ENCODE measurements around the gene EFHD2.
"Not testable (repeated sequence)": the region's sequence is repeated elsewhere in the genome, so short reads cannot be mapped to it uniquely, and the experiment has no call there.

EFHD2 gene

DNA sequence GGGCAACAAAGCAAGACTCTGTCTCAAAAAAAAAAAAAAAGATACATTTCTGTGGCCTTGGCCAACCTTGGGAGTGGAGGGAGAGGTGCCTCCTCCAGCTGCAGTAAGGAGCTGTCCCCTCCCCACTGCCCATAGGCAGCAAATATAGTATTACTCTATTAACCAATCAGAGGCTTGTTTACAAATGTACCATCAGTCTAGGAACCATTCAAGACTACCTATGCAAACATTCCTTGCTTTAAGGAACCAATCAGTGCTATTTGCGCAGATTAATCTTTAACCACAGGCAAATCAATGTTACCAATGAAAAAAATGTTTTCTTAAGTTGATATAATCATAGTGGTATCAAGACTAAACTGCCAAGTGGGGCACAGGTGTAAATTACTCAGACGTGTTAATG lies 47.9 kb downstream of the EFHD2 start:
- TF ChIP-seq, protein P1, sequence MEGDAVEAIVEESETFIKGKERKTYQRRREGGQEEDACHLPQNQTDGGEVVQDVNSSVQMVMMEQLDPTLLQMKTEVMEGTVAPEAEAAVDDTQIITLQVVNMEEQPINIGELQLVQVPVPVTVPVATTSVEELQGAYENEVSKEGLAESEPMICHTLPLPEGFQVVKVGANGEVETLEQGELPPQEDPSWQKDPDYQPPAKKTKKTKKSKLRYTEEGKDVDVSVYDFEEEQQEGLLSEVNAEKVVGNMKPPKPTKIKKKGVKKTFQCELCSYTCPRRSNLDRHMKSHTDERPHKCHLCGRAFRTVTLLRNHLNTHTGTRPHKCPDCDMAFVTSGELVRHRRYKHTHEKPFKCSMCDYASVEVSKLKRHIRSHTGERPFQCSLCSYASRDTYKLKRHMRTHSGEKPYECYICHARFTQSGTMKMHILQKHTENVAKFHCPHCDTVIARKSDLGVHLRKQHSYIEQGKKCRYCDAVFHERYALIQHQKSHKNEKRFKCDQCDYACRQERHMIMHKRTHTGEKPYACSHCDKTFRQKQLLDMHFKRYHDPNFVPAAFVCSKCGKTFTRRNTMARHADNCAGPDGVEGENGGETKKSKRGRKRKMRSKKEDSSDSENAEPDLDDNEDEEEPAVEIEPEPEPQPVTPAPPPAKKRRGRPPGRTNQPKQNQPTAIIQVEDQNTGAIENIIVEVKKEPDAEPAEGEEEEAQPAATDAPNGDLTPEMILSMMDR (conservative IDR thresholded peaks at IDR 0.05; ENCODE audit: low read depth, low read length), result no peak
- H3K4me2 ChIP-seq, result no peak overlapping the region
- H4K20me1 ChIP-seq (ENCODE audit: insufficient read depth), result no peaks in the 10 kb centered on the region
- no peak overlapping the region for H2AFZ ChIP-seq (ENCODE audit: low read depth)
- H3K27ac ChIP-seq, result no peak overlapping the region
- no peak overlapping the region for H3K4me3 ChIP-seq (IDR thresholded peaks at IDR 0.05; ENCODE audit: insufficient read depth, low read depth, low read length)
- H3K36me3 ChIP-seq (ENCODE audit: insufficient read depth), result no peaks in the 10 kb centered on the region
- H3K27me3 ChIP-seq (ENCODE audit: insufficient read depth, low read depth), result no peaks in the 10 kb centered on the region
- no peaks in the 10 kb centered on the region for H3K4me1 ChIP-seq (ENCODE audit: low read depth, poor library complexity, severe bottlenecking)
- H3K9ac ChIP-seq, result no peak overlapping the region
- H3K79me2 ChIP-seq (ENCODE audit: insufficient read depth, low read depth), result no peaks in the 10 kb centered on the region

DNA sequence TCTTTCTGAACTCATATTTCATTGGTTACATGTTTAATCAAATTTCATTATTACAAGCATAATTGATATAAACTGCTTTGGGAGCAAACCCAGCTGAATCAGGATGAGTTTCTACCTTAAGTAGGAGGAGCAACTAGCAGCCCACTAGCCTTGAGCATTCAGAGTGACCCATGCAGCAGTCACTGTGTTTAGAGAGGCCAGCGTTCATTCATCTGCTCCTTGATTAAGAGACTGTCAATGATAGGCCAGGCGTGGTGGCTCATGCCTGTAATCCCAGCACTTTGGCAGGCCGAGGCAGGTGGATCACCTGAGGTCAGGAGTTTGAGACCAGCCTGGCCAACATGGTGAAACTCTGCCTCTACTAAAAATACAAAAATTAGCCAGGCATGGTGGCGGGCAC lies 48.7 kb downstream of the EFHD2 start:
- H3K27me3 ChIP-seq (ENCODE audit: insufficient read depth, low read depth); H4K20me1 ChIP-seq (ENCODE audit: insufficient read depth); H3K4me2 ChIP-seq; H3K79me2 ChIP-seq (ENCODE audit: insufficient read depth, low read depth); H3K9ac ChIP-seq; H3K36me3 ChIP-seq (ENCODE audit: insufficient read depth); H3K27ac ChIP-seq; H3K4me3 ChIP-seq (IDR thresholded peaks at IDR 0.05; ENCODE audit: insufficient read depth, low read depth, low read length); H2AFZ ChIP-seq (ENCODE audit: low read depth); H3K4me1 ChIP-seq (ENCODE audit: low read depth, poor library complexity, severe bottlenecking): not testable (repeated sequence)

- Histone ChIP-seq H3K4me2 (no peak overlapping the region), H3K79me2 (ENCODE audit: insufficient read depth, low read depth) (no peaks in the 10 kb centered on the region), H3K4me3 (IDR thresholded peaks at IDR 0.05; ENCODE audit: insufficient read depth, low read depth, low read length) (no peak overlapping the region), H4K20me1 (ENCODE audit: insufficient read depth) (no peaks in the 10 kb centered on the region), H2AFZ (ENCODE audit: low read depth) (no peak overlapping the region), H3K27ac (no peak overlapping the region), H3K36me3 (ENCODE audit: insufficient read depth) (no peaks in the 10 kb centered on the region), H3K27me3 (ENCODE audit: insufficient read depth, low read depth) (no peaks in the 10 kb centered on the region), H3K4me1 (ENCODE audit: low read depth, poor library complexity, severe bottlenecking) (no peaks in the 10 kb centered on the region), H3K9ac (no peak overlapping the region)
- TF ChIP-seq, protein P1 (conservative IDR thresholded peaks at IDR 0.05; ENCODE audit: low read depth, low read length), result no peak
These were observed 50.4 kb downstream of the EFHD2 start for GRCh38 chr1:15459771-15460707.

GRCh38 chr1:15460708-15461095 lies 51.0 kb downstream of the EFHD2 start:
- H3K4me3 ChIP-seq (IDR thresholded peaks at IDR 0.05; ENCODE audit: insufficient read depth, low read depth, low read length), result no peak overlapping the region
- H3K9ac ChIP-seq, result no peak overlapping the region
- H3K79me2 ChIP-seq (ENCODE audit: insufficient read depth, low read depth), result no peaks in the 10 kb centered on the region
- no peaks in the 10 kb centered on the region for H4K20me1 ChIP-seq (ENCODE audit: insufficient read depth)
- H3K27me3 ChIP-seq (ENCODE audit: insufficient read depth, low read depth), result no peaks in the 10 kb centered on the region
- no peaks in the 10 kb centered on the region for H3K36me3 ChIP-seq (ENCODE audit: insufficient read depth)
- no peak overlapping the region for H3K27ac ChIP-seq
- H2AFZ ChIP-seq (ENCODE audit: low read depth), result no peak overlapping the region
- H3K4me1 ChIP-seq (ENCODE audit: low read depth, poor library complexity, severe bottlenecking), result no peaks in the 10 kb centered on the region
- TF ChIP-seq, protein P1 (conservative IDR thresholded peaks at IDR 0.05; ENCODE audit: low read depth, low read length), result no peak
- H3K4me2 ChIP-seq, result no peak overlapping the region

GRCh38 chr1:15463064-15463800 lies 53.5 kb downstream of the EFHD2 start:
- H3K27me3 ChIP-seq (ENCODE audit: insufficient read depth, low read depth); H3K4me2 ChIP-seq; H3K79me2 ChIP-seq (ENCODE audit: insufficient read depth, low read depth); H3K4me1 ChIP-seq (ENCODE audit: low read depth, poor library complexity, severe bottlenecking); H3K27ac ChIP-seq; H3K4me3 ChIP-seq (IDR thresholded peaks at IDR 0.05; ENCODE audit: insufficient read depth, low read depth, low read length); H4K20me1 ChIP-seq (ENCODE audit: insufficient read depth); H2AFZ ChIP-seq (ENCODE audit: low read depth); H3K9ac ChIP-seq; H3K36me3 ChIP-seq (ENCODE audit: insufficient read depth): not testable (repeated sequence)

DNA sequence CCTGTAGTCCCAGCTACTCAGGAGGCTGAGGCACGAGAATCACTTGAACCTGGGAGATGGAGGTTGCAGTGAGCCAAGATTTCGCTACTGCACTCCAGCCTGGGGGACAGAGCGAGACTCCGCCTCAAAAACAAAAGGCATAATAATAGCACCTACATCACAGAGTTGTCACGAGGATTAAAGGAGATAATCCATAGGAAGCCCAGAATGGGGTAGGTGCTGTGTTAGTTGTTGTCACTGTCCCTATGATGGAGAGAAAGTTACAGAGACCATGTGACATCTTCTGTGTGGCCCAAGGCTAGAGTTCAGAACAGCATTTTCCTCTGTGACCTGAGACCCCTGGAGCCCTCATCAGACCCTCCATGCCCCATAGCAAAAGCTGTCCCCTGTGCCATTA lies 54.2 kb downstream of the EFHD2 start:
- H3K27ac ChIP-seq; H3K9ac ChIP-seq; H4K20me1 ChIP-seq (ENCODE audit: insufficient read depth); H3K27me3 ChIP-seq (ENCODE audit: insufficient read depth, low read depth); H3K36me3 ChIP-seq (ENCODE audit: insufficient read depth); H2AFZ ChIP-seq (ENCODE audit: low read depth); H3K4me1 ChIP-seq (ENCODE audit: low read depth, poor library complexity, severe bottlenecking); H3K79me2 ChIP-seq (ENCODE audit: insufficient read depth, low read depth); H3K4me3 ChIP-seq (IDR thresholded peaks at IDR 0.05; ENCODE audit: insufficient read depth, low read depth, low read length); H3K4me2 ChIP-seq: not testable (repeated sequence)

All from KMS-11 (cell line).